DND-41 (cell line): ENCODE measurements around the gene TSPAN14.

Source experiments
- CTCF ChIP-seq: IDR thresholded peaks from 2 replicates; pipeline ENCODE4 v1.5.1; 2012; ENCODE audit warnings: borderline replicate concordance, low read length, moderate library complexity, mild to moderate bottlenecking; ENCODE audit not compliant: poor library complexity, severe bottlenecking; ENCODE audit errors: extremely low read depth
- EZH2 ChIP-seq: IDR thresholded peaks from 3 replicates; pipeline ENCODE4 v1.6.1; 2012; ENCODE audit warnings: borderline replicate concordance, low read depth, mild to moderate bottlenecking, moderate library complexity, low read length, inconsistent platforms; ENCODE audit not compliant: severe bottlenecking

GRCh38 chr10:80523773-80524172 lies 69.7 kb downstream of the TSPAN14 start:
- TF ChIP-seq CTCF (no peak), EZH2 (no peak)
